ENCODE measurements around the gene MAD1L1. TPM values are rescaled to one million over a fixed set of nuclear protein-coding genes. Genes with fewer than 3 reads are reported as not detected.

The MAD1L1 gene
- total RNA-seq, 1 experiment from 2014 or later = 38.5 TPM

- CTCF ChIA-PET = no interaction called here
- H3K9ac ChIP-seq (ENCODE audit: low read length) = no peak overlapping the region
- no peak overlapping the region for H3K4me2 ChIP-seq (ENCODE audit: low read length)
- H2AFZ ChIP-seq (ENCODE audit: low read depth, low read length, poor library complexity, severe bottlenecking) = no peak overlapping the region
- 0 out of 4 replicates have a peak, but pooled peaks cover 0 to 4% of the 10 kb centered on the region in 2 experiments for H3K36me3 ChIP-seq (ENCODE audit: control insufficient read depth in 1 of 2, insufficient read depth in 2 of 2, low read length in 2 of 2)
- H3K4me1 ChIP-seq (ENCODE audit: control insufficient read depth in 1 of 2, insufficient read depth in 2 of 2, low read length in 2 of 2) = no peaks in the 10 kb centered on the region
- POLR2A ChIA-PET = no interaction called here
- no peak overlapping the region for H3K27ac ChIP-seq (ENCODE audit: low read depth, low read length)
- RAD21 ChIA-PET (ENCODE audit: low non-redundant PET in 1 of 2, low total read pairs in 2 of 2, uncharacterized antibody in 2 of 2, unreplicated experiment in 2 of 2) = no interaction called here
- intact Hi-C loops (cut with micrococcal nuclease) = no loop called here
- H3K9me2 ChIP-seq (ENCODE audit: insufficient read depth) = no peaks in the 10 kb centered on the region
- DNase-seq (ENCODE audit: low read depth, low spot score) (no peak), ATAC-seq (no peak)
- no TSS peak for BruUV-seq (replicated peaks)
- H3K9me3 ChIP-seq (ENCODE audit: control insufficient read depth in 1 of 2, insufficient read depth in 1 of 2, low read depth in 1 of 2, low read length in 2 of 2) = no peaks in the 10 kb centered on the region
- TF ChIP-seq SIN3A (IDR thresholded peaks at IDR 0.05; ENCODE audit: low read depth) = no peak
- TF ChIP-seq, protein P1, sequence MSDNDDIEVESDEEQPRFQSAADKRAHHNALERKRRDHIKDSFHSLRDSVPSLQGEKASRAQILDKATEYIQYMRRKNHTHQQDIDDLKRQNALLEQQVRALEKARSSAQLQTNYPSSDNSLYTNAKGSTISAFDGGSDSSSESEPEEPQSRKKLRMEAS (IDR thresholded peaks at IDR 0.05) = no peak
- no peak for TF ChIP-seq JUND (IDR thresholded peaks at IDR 0.05)
- TF ChIP-seq ZBTB33 (IDR thresholded peaks at IDR 0.05; ENCODE audit: extremely low read depth, insufficient replicate concordance, low read length) = no peak
- TF ChIP-seq ELF1 (IDR thresholded peaks at IDR 0.05; ENCODE audit: borderline replicate concordance, low read depth) = no peak
- TF ChIP-seq POLR2AphosphoS5 (IDR thresholded peaks at IDR 0.05; ENCODE audit: low read depth, low read length) = no peak
- no peak for TF ChIP-seq EZH2phosphoT487 (IDR thresholded peaks at IDR 0.05; ENCODE audit: borderline replicate concordance)
- H3K79me2 ChIP-seq (ENCODE audit: insufficient read depth, low read length) = no peaks in the 10 kb centered on the region
- H3K27me3 ChIP-seq (ENCODE audit: insufficient read depth, low read length) = no peaks in the 10 kb centered on the region
- no peak overlapping the region for H3K4me3 ChIP-seq (replicated peaks in 1 of 2; ENCODE audit: low read depth in 1 of 2, low read length in 2 of 2)
- H4K20me1 ChIP-seq (ENCODE audit: insufficient read depth) = no peaks in the 10 kb centered on the region
Measured at GRCh38 chr7:2143450-2143849, 89.3 kb downstream of the MAD1L1 start.

- CTCF ChIA-PET = no interaction called here
- TF ChIP-seq CBX3 (IDR thresholded peaks at IDR 0.05; ENCODE audit: low read depth) (no peak), FOSL1 (IDR thresholded peaks at IDR 0.05; ENCODE audit: low read depth) (no peak), JUND (IDR thresholded peaks at IDR 0.05) (no peak), ZFX (IDR thresholded peaks at IDR 0.05) (no peak), SRF (IDR thresholded peaks at IDR 0.05; ENCODE audit: low read depth) (no peak), RAD21 (IDR thresholded peaks at IDR 0.05; ENCODE audit: low read depth) (no peak), ZNF274 (IDR thresholded peaks at IDR 0.05; ENCODE audit: low read depth, low read length) (no peak)
Measured at GRCh38 chr7:2142386-2142785, 90.4 kb downstream of the MAD1L1 start.

More at GRCh38 chr7:2142386-2142785, 90.4 kb downstream of the MAD1L1 start:
- Histone ChIP-seq H3K4me1 (ENCODE audit: control insufficient read depth in 1 of 2, insufficient read depth in 2 of 2, low read length in 2 of 2) (no peaks in the 10 kb centered on the region), H3K27ac (ENCODE audit: low read depth, low read length) (no peak overlapping the region), H3K27me3 (ENCODE audit: insufficient read depth, low read length) (no peaks in the 10 kb centered on the region), H3K4me2 (ENCODE audit: low read length) (no peak overlapping the region), H2AFZ (ENCODE audit: low read depth, low read length, poor library complexity, severe bottlenecking) (no peak overlapping the region), H3K4me3 (replicated peaks in 1 of 2; ENCODE audit: low read depth in 1 of 2, low read length in 2 of 2) (no peak overlapping the region), H3K36me3 (ENCODE audit: control insufficient read depth in 1 of 2, insufficient read depth in 2 of 2, low read length in 2 of 2) (0 out of 4 replicates have a peak, but pooled peaks cover 0 to 4% of the 10 kb centered on the region in 2 experiments), H3K79me2 (ENCODE audit: insufficient read depth, low read length) (no peaks in the 10 kb centered on the region), H3K9me3 (ENCODE audit: control insufficient read depth in 1 of 2, insufficient read depth in 1 of 2, low read depth in 1 of 2, low read length in 2 of 2) (no peaks in the 10 kb centered on the region), H4K20me1 (ENCODE audit: insufficient read depth) (no peaks in the 10 kb centered on the region), H3K9ac (ENCODE audit: low read length) (no peak overlapping the region), H3K9me2 (ENCODE audit: insufficient read depth) (no peaks in the 10 kb centered on the region)
- DNase-seq (ENCODE audit: low read depth, low spot score) = no peak
- ChIA-PET RAD21 (ENCODE audit: low non-redundant PET in 1 of 2, low total read pairs in 2 of 2, uncharacterized antibody in 2 of 2, unreplicated experiment in 2 of 2) (no interaction called here), POLR2A (no interaction called here)
- ATAC-seq = no peak
- intact Hi-C loops (cut with micrococcal nuclease) = no loop called here
- BruUV-seq (replicated peaks) = no TSS peak
